Keratinocyte (primary cell): ENCODE measurements around the gene ADGRV1.

ENCODE experiments used
- EZH2 ChIP-seq: IDR thresholded peaks from one replicate; pipeline ENCODE4 v1.6.1; 2012; ENCODE audit warnings: inconsistent platforms, mild to moderate bottlenecking, low read length, moderate library complexity
- TF ChIP-seq, protein P1 (sequence below), 3 experiments: IDR thresholded peaks in 1 of 3; conservative IDR thresholded peaks in 1 of 3; optimal IDR thresholded peaks in 1 of 3; 2 replicates in 2 of 3; 3 replicates in 1 of 3; pipeline versions ENCODE3 to v1.5.1; 2011; ENCODE audit warnings: low read length in 3 of 3, mild to moderate bottlenecking in 3 of 3, moderate library complexity in 2 of 3, control low read depth in 1 of 3, inconsistent platforms in 1 of 3; ENCODE audit not compliant: insufficient read depth in 2 of 3; ENCODE audit errors: extremely low read depth in 1 of 3

DNA sequence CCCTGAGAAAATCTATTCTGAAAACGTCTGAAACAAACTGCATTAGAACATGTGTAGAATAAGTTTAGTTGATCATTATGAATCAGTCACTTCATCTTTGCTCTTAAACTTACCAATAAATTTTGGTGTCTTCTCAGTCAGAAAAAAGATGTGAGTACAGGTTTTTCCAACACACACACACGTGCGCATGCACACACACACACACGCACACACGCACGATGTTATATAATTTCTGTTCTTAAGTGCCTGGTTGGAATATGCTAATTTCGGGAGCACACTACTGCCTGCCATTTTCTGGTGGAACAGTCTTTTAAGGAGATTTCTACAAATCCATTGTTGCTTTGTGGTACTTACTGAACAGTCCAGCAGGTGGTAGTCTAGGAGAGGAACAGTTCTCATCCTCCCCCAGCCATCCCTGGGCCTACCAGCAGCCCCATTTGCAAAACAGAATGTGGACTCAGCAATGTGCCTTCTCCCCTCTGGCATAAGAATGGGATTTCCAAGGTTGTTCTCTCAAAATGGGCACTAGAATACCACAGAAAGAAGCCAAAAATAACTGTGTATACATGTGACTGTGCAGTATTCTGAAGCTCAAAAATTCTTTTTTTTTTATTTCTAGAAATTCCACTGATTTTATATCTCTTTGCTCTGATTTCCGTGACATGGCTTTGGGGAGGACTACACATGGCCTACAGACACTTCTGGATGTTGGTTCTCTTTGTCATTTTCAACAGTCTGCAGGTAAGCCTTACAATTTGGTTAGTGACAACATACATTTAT, 543.2 kb downstream of the ADGRV1 start:
- TF ChIP-seq, protein P1, sequence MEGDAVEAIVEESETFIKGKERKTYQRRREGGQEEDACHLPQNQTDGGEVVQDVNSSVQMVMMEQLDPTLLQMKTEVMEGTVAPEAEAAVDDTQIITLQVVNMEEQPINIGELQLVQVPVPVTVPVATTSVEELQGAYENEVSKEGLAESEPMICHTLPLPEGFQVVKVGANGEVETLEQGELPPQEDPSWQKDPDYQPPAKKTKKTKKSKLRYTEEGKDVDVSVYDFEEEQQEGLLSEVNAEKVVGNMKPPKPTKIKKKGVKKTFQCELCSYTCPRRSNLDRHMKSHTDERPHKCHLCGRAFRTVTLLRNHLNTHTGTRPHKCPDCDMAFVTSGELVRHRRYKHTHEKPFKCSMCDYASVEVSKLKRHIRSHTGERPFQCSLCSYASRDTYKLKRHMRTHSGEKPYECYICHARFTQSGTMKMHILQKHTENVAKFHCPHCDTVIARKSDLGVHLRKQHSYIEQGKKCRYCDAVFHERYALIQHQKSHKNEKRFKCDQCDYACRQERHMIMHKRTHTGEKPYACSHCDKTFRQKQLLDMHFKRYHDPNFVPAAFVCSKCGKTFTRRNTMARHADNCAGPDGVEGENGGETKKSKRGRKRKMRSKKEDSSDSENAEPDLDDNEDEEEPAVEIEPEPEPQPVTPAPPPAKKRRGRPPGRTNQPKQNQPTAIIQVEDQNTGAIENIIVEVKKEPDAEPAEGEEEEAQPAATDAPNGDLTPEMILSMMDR (optimal IDR thresholded peaks at IDR 0.05 in 1 of 3, IDR thresholded peaks at IDR 0.05 in 1 of 3, conservative IDR thresholded peaks at IDR 0.05 in 1 of 3; ENCODE audit: extremely low read depth in 1 of 3, insufficient read depth in 2 of 3, low read length in 3 of 3) = peak; percentile 78 to 82 (median 82)
- no peak for TF ChIP-seq EZH2
